Nephron progenitor cell (in vitro differentiated cells): ENCODE results near the gene GPN2.

Experiments used
- DNase-seq: peaks from one replicate; pipeline ENCODE4 v3.0.0; 2021
- H3K27ac Mint-ChIP-seq: 2 replicates; pipeline ENCODE4 v1.8.0; 2021; ENCODE audit warnings: mild to moderate bottlenecking, moderate library complexity, mixed read lengths
- H3K27me3 Mint-ChIP-seq: 2 replicates; pipeline ENCODE4 v1.8.0; 2021; ENCODE audit warnings: mild to moderate bottlenecking, low read depth, mixed read lengths; ENCODE audit not compliant: poor library complexity
- H3K36me3 Mint-ChIP-seq: 2 replicates; pipeline ENCODE4 v1.8.0; 2021; ENCODE audit warnings: low read depth, mixed read lengths
- H3K4me1 Mint-ChIP-seq: 2 replicates; pipeline ENCODE4 v1.8.0; 2021; ENCODE audit warnings: mixed read lengths
- H3K4me3 Mint-ChIP-seq: 2 replicates; pipeline ENCODE4 v1.8.0; 2021; ENCODE audit warnings: mild to moderate bottlenecking, moderate library complexity, mixed read lengths
- H3K9me3 Mint-ChIP-seq: 2 replicates; pipeline ENCODE4 v1.8.0; 2021; ENCODE audit warnings: mild to moderate bottlenecking, moderate library complexity, mixed read lengths
- TF ChIP-seq, protein P1 (sequence below): fragments of 200-600 bp; sonication (generic); IDR thresholded peaks from 2 replicates; pipeline ENCODE4 v1.5.0; 2021; ENCODE audit warnings: antibody characterized with exemption

GPN2 gene

GRCh38 chr1:26857473-26858060 is 32.5 kb downstream of the GPN2 start:
- TF ChIP-seq, protein P1, sequence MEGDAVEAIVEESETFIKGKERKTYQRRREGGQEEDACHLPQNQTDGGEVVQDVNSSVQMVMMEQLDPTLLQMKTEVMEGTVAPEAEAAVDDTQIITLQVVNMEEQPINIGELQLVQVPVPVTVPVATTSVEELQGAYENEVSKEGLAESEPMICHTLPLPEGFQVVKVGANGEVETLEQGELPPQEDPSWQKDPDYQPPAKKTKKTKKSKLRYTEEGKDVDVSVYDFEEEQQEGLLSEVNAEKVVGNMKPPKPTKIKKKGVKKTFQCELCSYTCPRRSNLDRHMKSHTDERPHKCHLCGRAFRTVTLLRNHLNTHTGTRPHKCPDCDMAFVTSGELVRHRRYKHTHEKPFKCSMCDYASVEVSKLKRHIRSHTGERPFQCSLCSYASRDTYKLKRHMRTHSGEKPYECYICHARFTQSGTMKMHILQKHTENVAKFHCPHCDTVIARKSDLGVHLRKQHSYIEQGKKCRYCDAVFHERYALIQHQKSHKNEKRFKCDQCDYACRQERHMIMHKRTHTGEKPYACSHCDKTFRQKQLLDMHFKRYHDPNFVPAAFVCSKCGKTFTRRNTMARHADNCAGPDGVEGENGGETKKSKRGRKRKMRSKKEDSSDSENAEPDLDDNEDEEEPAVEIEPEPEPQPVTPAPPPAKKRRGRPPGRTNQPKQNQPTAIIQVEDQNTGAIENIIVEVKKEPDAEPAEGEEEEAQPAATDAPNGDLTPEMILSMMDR, result no peak
- DNase-seq, result no peak
- peaks cover 54% of the 10 kb centered on the region for H3K4me1 Mint-ChIP-seq
- H3K27ac Mint-ChIP-seq, result peak overlapping the region; percentile 65
- H3K4me3 Mint-ChIP-seq, result no peak overlapping the region
- no peaks in the 10 kb centered on the region for H3K9me3 Mint-ChIP-seq
- H3K27me3 Mint-ChIP-seq, result peaks cover 3% of the 10 kb centered on the region
- peaks cover 6% of the 10 kb centered on the region for H3K36me3 Mint-ChIP-seq

DNA sequence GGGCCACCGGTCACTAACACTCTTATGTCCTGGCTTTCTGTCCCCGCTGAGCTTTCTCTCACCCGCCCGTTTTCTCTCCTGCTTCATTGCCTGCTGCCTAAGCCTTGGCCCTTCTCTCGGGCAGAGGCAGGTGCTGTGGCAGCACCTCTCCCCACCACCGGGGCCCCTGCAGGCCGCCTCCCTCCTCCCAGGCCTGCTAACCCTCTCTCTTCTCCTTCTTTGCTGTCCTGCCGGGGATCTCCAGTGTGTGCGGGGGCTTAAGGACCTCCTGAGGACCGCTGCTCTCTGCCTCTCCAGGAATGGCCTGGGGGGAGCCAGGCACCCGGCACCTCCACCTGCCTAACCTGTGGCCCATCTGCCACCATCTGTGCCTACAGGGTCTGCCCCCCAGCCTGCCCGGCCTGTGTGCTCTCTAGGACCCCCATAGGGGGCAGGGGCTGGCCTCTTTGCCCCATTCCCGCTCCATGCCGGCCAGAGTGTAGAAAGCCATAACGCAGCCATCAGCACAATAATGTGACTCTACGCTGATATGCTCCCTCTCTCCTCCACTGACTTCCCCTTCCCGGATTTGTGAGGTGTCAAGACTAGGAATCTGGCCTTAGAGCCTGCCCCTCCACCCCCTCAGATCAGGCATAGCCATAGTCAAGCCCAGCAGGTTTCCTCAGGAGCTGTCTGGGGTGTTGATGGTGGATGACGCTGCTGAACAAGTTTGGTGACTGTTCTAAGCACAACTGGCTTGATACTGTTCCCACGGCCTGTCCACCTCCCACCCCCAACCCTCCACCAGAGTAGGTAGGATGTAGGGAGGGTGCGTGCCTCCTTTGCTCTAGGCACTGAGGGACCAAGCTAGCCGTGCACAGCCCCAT is 33.2 kb downstream of the GPN2 start:
- no peak for DNase-seq
- TF ChIP-seq, protein P1, result no peak
- Mint-ChIP-seq H3K4me1 (peaks cover 54% of the 10 kb centered on the region), H3K36me3 (peaks cover 14% of the 10 kb centered on the region), H3K4me3 (no peak overlapping the region), H3K9me3 (no peaks in the 10 kb centered on the region), H3K27ac (no peak overlapping the region), H3K27me3 (peaks cover 3% of the 10 kb centered on the region)

DNA sequence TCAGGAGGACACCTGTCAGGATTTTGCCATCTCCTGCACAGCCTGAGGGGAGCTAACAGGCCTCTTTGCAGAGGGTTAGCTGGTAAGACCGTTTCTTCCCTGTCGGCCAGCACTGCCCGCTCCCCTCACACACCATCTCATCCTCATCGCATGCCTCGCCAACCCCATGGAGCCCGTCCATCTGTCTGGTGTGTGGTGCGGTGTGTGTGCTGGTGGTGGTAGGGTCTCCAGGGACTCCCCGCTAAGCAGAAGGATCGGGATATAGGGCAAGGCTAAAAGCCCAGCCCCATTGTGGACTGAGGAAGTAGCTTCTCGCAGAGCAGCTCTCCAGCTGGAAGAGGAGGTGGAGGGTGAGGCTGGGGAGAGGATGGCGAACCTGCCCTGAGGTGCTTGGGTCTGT is 33.9 kb downstream of the GPN2 start:
- Mint-ChIP-seq H3K36me3 (peaks cover 20% of the 10 kb centered on the region), H3K4me1 (peaks cover 54% of the 10 kb centered on the region), H3K4me3 (no peak overlapping the region), H3K9me3 (no peaks in the 10 kb centered on the region), H3K27me3 (peaks cover 1% of the 10 kb centered on the region), H3K27ac (peak overlapping the region; percentile 85)
- no peak for DNase-seq
- TF ChIP-seq, protein P1, result no peak

DNA sequence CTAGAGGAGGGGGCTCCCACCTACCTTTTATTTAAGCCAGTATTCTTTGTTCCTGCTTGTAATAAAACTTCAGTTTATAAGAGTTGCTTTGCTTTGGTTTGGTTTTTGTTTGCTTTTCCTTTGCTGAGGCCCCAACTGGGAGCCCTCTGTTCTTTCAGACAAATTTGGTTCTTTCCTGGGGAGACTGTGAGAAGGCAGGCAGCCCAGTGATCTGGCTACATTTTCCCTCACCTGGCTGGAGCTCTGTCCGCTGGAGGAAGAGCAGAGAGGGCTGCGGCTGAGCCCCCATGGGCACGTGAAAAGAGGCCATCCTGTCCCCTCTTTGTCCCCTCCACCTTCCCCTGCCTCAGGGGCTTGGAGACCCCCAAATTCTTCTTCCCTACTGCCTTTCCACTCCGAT is 34.4 kb downstream of the GPN2 start:
- no peak for DNase-seq
- TF ChIP-seq, protein P1, result no peak
- H3K27ac Mint-ChIP-seq, result peak overlapping the region; percentile 85
- H3K27me3 Mint-ChIP-seq, result no peaks in the 10 kb centered on the region
- H3K9me3 Mint-ChIP-seq, result no peaks in the 10 kb centered on the region
- peaks cover 57% of the 10 kb centered on the region for H3K4me1 Mint-ChIP-seq
- peaks cover 23% of the 10 kb centered on the region for H3K36me3 Mint-ChIP-seq
- no peak overlapping the region for H3K4me3 Mint-ChIP-seq

GRCh38 chr1:26854906-26855305 is 35.2 kb downstream of the GPN2 start:
- H3K27me3 Mint-ChIP-seq, result no peaks in the 10 kb centered on the region
- H3K27ac Mint-ChIP-seq, result no peak overlapping the region
- DNase-seq, result no peak
- H3K4me3 Mint-ChIP-seq, result no peak overlapping the region
- H3K9me3 Mint-ChIP-seq, result no peaks in the 10 kb centered on the region
- TF ChIP-seq, protein P1, result no peak
- peaks cover 64% of the 10 kb centered on the region for H3K4me1 Mint-ChIP-seq
- H3K36me3 Mint-ChIP-seq, result peaks cover 28% of the 10 kb centered on the region
